ENCODE results near the gene ADGRF3. TPM values are rescaled to one million over a fixed set of nuclear protein-coding genes. Genes with fewer than 3 reads are reported as not detected.

Gene ADGRF3
- total RNA-seq, 1 experiment from 2014 or later: not detected

GRCh38 chr2:26359886-26360473 lies 13.4 kb upstream of the ADGRF3 start:
- no TSS peak for BruUV-seq (replicated peaks)

More at GRCh38 chr2:26359886-26360473, 13.4 kb upstream of the ADGRF3 start:
- no peak overlapping the region for H3K27ac ChIP-seq (ENCODE audit: low read depth, low read length)
- no peaks in the 10 kb centered on the region for H3K36me3 ChIP-seq (ENCODE audit: control insufficient read depth in 1 of 2, insufficient read depth in 2 of 2, low read length in 2 of 2)
- peaks cover 7% of the 10 kb centered on the region; the same call in 1 of the 2 replicates for H4K20me1 ChIP-seq (ENCODE audit: insufficient read depth)
- no peak overlapping the region for H3K4me2 ChIP-seq (ENCODE audit: low read length)
- ATAC-seq: no peak
- TF ChIP-seq CBX3 (IDR thresholded peaks at IDR 0.05; ENCODE audit: low read depth) (no peak), RAD21 (IDR thresholded peaks at IDR 0.05; ENCODE audit: low read depth) (no peak), POLR2A (IDR thresholded peaks at IDR 0.05; ENCODE audit: borderline replicate concordance, extremely low read depth, insufficient read depth, insufficient read length) (no peak), FOSL1 (IDR thresholded peaks at IDR 0.05; ENCODE audit: low read depth) (no peak), SP1 (IDR thresholded peaks at IDR 0.05; ENCODE audit: low read depth) (no peak), YY1 (IDR thresholded peaks at IDR 0.05; ENCODE audit: extremely low read depth, insufficient replicate concordance, low read depth, low read length) (no peak), SRF (IDR thresholded peaks at IDR 0.05; ENCODE audit: low read depth) (no peak), TCF7L2 (IDR thresholded peaks at IDR 0.05; ENCODE audit: borderline replicate concordance, extremely low read depth, insufficient read depth, insufficient read length) (no peak), JUND (IDR thresholded peaks at IDR 0.05) (no peak), CEBPB (IDR thresholded peaks at IDR 0.05; ENCODE audit: low read depth) (no peak), POLR2AphosphoS5 (IDR thresholded peaks at IDR 0.05; ENCODE audit: low read depth, low read length) (no peak), EZH2 (IDR thresholded peaks at IDR 0.05) (no peak), SIN3A (IDR thresholded peaks at IDR 0.05; ENCODE audit: low read depth) (no peak), ATF3 (IDR thresholded peaks at IDR 0.05) (no peak), ZFX (IDR thresholded peaks at IDR 0.05) (no peak), EGR1 (IDR thresholded peaks at IDR 0.05; ENCODE audit: low read depth) (no peak)
- TF ChIP-seq, protein P1, sequence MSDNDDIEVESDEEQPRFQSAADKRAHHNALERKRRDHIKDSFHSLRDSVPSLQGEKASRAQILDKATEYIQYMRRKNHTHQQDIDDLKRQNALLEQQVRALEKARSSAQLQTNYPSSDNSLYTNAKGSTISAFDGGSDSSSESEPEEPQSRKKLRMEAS (IDR thresholded peaks at IDR 0.05): no peak
- TF ChIP-seq, protein P2, sequence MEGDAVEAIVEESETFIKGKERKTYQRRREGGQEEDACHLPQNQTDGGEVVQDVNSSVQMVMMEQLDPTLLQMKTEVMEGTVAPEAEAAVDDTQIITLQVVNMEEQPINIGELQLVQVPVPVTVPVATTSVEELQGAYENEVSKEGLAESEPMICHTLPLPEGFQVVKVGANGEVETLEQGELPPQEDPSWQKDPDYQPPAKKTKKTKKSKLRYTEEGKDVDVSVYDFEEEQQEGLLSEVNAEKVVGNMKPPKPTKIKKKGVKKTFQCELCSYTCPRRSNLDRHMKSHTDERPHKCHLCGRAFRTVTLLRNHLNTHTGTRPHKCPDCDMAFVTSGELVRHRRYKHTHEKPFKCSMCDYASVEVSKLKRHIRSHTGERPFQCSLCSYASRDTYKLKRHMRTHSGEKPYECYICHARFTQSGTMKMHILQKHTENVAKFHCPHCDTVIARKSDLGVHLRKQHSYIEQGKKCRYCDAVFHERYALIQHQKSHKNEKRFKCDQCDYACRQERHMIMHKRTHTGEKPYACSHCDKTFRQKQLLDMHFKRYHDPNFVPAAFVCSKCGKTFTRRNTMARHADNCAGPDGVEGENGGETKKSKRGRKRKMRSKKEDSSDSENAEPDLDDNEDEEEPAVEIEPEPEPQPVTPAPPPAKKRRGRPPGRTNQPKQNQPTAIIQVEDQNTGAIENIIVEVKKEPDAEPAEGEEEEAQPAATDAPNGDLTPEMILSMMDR (IDR thresholded peaks at IDR 0.05 in 2 of 3, conservative IDR thresholded peaks at IDR 0.05 in 1 of 3; ENCODE audit: borderline replicate concordance in 1 of 3, insufficient read depth in 1 of 3, low read depth in 2 of 3, low read length in 2 of 3): no peak
- H2AFZ ChIP-seq (ENCODE audit: low read depth, low read length, poor library complexity, severe bottlenecking): no peak overlapping the region
- no peaks in the 10 kb centered on the region for H3K9me3 ChIP-seq (ENCODE audit: control insufficient read depth in 1 of 2, insufficient read depth in 1 of 2, low read depth in 1 of 2, low read length in 2 of 2)
- DNase-seq (ENCODE audit: low read depth, low spot score): no peak
- H3K9me2 ChIP-seq (ENCODE audit: insufficient read depth): no peaks in the 10 kb centered on the region
- POLR2A ChIA-PET: no interaction called here
- RAD21 ChIA-PET (ENCODE audit: low non-redundant PET in 1 of 2, low total read pairs in 2 of 2, uncharacterized antibody in 2 of 2, unreplicated experiment in 2 of 2): no interaction called here
- H3K79me2 ChIP-seq (ENCODE audit: insufficient read depth, low read length): peaks cover 100% of the 10 kb centered on the region
- no peak overlapping the region for H3K4me3 ChIP-seq (replicated peaks in 1 of 2; ENCODE audit: low read depth in 1 of 2, low read length in 2 of 2)
- peaks cover 16 to 39% of the 10 kb centered on the region in 2 experiments for H3K4me1 ChIP-seq (ENCODE audit: control insufficient read depth in 1 of 2, insufficient read depth in 2 of 2, low read length in 2 of 2)
- no peak overlapping the region for H3K9ac ChIP-seq (ENCODE audit: low read length)
- no peaks in the 10 kb centered on the region for H3K27me3 ChIP-seq (ENCODE audit: insufficient read depth, low read length)
- intact Hi-C loops (cut with micrococcal nuclease): no loop called here
- CTCF ChIA-PET: no interaction called here
